DMS79 treated with DMSO at 0.1 percent for 48 hours (cell line): ENCODE results near the gene TKTL1.
A peak's percentile ranks its signal among the peaks of the same experiment; 100 is the strongest.

Source experiments
- DNase-seq: peaks from one replicate; lab custom pipeline; 2025; lab: John Stamatoyannopoulos, UW

The TKTL1 gene

GRCh38 chrX:154378059-154378798 is 82.6 kb downstream of the TKTL1 start:
- DNase-seq = peak; percentile 29

- peak; percentile 93 for DNase-seq
These were observed 83.4 kb downstream of the TKTL1 start, which contains the start of gene EMD for GRCh38 chrX:154378799-154379568. TSS of gene EMD (plus strand) at chrX:154379295. CDS start at chrX:154379485, 190 bp downstream.

GRCh38 chrX:154379569-154379951 is 84.0 kb downstream of the TKTL1 start:
- DNase-seq = no peak
